Activated CD4-positive, alpha-beta T cell treated with anti-CD3 and anti-CD28 coated beads for 1 hour (primary cell): ENCODE results near the gene TIAM1.
A peak's percentile ranks its signal among the peaks of the same experiment; 100 is the strongest.

ENCODE experiments used
- DNase-seq: peaks from one replicate; pipeline ENCODE4 v3.0.0-alpha.2; 2020

The TIAM1 gene

GRCh38 chr21:31343680-31344480 is at the start of gene TIAM1:
Gene TIAM1 (minus strand): TSS chr21:31344261. CDS start chr21:31266972, 77,289 bp downstream.
- DNase-seq, result no peak

GRCh38 chr21:31387560-31388186 is 43.6 kb upstream of the TIAM1 start:
- no peak for DNase-seq

- no peak for DNase-seq
Measured at GRCh38 chr21:31386006-31386405, 41.9 kb upstream of the TIAM1 start.

GRCh38 chr21:31383770-31384169 is 39.7 kb upstream of the TIAM1 start:
- no peak for DNase-seq

GRCh38 chr21:31382060-31382459 is 38.0 kb upstream of the TIAM1 start:
- no peak for DNase-seq

- DNase-seq, result no peak
Measured at GRCh38 chr21:31376301-31376700, 32.2 kb upstream of the TIAM1 start.

- DNase-seq, result no peak
Measured at GRCh38 chr21:31374395-31374794, 30.3 kb upstream of the TIAM1 start.

GRCh38 chr21:31372471-31372765 is 28.4 kb upstream of the TIAM1 start:
- DNase-seq, result no peak

GRCh38 chr21:31371715-31372470 is 27.8 kb upstream of the TIAM1 start:
- DNase-seq, result no peak

GRCh38 chr21:31370893-31371544 is 27.0 kb upstream of the TIAM1 start:
- DNase-seq, result no peak

GRCh38 chr21:31370281-31370892 is 26.3 kb upstream of the TIAM1 start:
- DNase-seq, result no peak

- DNase-seq, result no peak
Measured at GRCh38 chr21:31368361-31368760, 24.3 kb upstream of the TIAM1 start.

GRCh38 chr21:31367801-31368200 is 23.7 kb upstream of the TIAM1 start:
- DNase-seq, result no peak

- no peak for DNase-seq
Measured at GRCh38 chr21:31366825-31367224, 22.8 kb upstream of the TIAM1 start.

- no peak for DNase-seq
Measured at GRCh38 chr21:31364253-31364945, 20.3 kb upstream of the TIAM1 start.

GRCh38 chr21:31363720-31364119 is 19.7 kb upstream of the TIAM1 start:
- no peak for DNase-seq

- DNase-seq, result no peak
Measured at GRCh38 chr21:31360717-31361116, 16.7 kb upstream of the TIAM1 start.

- no peak for DNase-seq
Measured at GRCh38 chr21:31358158-31358557, 14.1 kb upstream of the TIAM1 start.

- no peak for DNase-seq
Measured at GRCh38 chr21:31356440-31356839, 12.4 kb upstream of the TIAM1 start.

- peak; percentile 71 for DNase-seq
Measured at GRCh38 chr21:31354604-31355443, 10.8 kb upstream of the TIAM1 start.

- no peak for DNase-seq
Measured at GRCh38 chr21:31354122-31354521, 10.1 kb upstream of the TIAM1 start.
